GM12872 (cell line): ENCODE measurements around the gene MAP3K6.
A peak's percentile ranks its signal among the peaks of the same experiment; 100 is the strongest.

Experiments used
- TF ChIP-seq, protein P1 (sequence below): IDR thresholded peaks from 3 replicates; pipeline ENCODE4 v1.5.1; 2011; ENCODE audit warnings: low read depth, mild to moderate bottlenecking, low read length, moderate library complexity; ENCODE audit not compliant: insufficient read depth

Gene MAP3K6

DNA sequence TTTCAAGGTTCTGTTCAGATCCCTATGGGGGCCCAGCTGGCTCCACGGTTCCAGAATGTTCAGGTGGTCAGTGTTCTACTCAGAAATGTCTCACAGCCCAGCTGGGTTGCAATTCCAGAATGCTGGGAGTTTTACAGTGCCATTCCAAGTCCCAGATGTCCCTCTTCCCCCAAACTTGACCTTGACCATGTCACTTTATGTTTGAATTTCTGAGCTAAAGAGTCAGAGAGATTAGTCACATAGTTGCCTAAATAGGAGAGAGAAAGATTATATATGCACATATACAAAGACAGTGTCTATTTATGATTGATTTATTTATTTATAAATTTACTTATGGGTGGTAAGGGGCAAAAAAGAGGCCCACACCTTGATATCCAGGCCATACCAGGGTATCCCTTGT is 28.2 kb upstream of the MAP3K6 start:
- TF ChIP-seq, protein P1, sequence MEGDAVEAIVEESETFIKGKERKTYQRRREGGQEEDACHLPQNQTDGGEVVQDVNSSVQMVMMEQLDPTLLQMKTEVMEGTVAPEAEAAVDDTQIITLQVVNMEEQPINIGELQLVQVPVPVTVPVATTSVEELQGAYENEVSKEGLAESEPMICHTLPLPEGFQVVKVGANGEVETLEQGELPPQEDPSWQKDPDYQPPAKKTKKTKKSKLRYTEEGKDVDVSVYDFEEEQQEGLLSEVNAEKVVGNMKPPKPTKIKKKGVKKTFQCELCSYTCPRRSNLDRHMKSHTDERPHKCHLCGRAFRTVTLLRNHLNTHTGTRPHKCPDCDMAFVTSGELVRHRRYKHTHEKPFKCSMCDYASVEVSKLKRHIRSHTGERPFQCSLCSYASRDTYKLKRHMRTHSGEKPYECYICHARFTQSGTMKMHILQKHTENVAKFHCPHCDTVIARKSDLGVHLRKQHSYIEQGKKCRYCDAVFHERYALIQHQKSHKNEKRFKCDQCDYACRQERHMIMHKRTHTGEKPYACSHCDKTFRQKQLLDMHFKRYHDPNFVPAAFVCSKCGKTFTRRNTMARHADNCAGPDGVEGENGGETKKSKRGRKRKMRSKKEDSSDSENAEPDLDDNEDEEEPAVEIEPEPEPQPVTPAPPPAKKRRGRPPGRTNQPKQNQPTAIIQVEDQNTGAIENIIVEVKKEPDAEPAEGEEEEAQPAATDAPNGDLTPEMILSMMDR = no peak

DNA sequence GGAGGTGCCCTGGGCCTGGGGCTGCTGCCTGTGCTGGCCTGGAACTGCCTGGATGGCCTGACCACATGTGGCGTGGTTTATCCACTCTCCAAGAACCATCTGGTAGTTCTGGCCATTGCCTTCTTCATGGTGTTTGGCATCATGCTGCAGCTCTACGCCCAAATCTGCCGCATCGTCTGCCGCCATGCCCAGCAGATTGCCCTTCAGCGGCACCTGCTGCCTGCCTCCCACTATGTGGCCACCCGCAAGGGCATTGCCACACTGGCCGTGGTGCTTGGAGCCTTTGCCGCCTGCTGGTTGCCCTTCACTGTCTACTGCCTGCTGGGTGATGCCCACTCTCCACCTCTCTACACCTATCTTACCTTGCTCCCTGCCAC is 27.5 kb upstream of the MAP3K6 start:
- TF ChIP-seq, protein P1 = no peak

DNA sequence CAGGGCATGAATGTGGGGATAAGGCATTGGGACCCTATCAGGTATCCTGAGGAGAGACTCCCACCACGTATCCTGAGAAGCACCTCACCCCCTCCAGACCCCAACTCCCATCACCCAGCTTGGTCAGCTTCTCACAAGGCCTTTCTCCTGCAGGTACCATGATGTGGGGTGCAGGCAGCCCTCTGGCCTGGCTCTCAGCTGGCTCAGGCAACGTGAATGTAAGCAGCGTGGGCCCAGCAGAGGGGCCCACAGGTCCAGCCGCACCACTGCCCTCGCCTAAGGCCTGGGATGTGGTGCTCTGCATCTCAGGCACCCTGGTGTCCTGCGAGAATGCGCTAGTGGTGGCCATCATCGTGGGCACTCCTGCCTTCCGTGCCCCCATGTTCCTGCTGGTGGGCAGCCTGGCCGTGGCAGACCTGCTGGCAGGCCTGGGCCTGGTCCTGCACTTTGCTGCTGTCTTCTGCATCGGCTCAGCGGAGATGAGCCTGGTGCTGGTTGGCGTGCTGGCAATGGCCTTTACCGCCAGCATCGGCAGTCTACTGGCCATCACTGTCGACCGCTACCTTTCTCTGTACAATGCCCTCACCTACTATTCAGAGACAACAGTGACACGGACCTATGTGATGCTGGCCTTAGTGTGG is 27.0 kb upstream of the MAP3K6 start:
- TF ChIP-seq, protein P1 = no peak

DNA sequence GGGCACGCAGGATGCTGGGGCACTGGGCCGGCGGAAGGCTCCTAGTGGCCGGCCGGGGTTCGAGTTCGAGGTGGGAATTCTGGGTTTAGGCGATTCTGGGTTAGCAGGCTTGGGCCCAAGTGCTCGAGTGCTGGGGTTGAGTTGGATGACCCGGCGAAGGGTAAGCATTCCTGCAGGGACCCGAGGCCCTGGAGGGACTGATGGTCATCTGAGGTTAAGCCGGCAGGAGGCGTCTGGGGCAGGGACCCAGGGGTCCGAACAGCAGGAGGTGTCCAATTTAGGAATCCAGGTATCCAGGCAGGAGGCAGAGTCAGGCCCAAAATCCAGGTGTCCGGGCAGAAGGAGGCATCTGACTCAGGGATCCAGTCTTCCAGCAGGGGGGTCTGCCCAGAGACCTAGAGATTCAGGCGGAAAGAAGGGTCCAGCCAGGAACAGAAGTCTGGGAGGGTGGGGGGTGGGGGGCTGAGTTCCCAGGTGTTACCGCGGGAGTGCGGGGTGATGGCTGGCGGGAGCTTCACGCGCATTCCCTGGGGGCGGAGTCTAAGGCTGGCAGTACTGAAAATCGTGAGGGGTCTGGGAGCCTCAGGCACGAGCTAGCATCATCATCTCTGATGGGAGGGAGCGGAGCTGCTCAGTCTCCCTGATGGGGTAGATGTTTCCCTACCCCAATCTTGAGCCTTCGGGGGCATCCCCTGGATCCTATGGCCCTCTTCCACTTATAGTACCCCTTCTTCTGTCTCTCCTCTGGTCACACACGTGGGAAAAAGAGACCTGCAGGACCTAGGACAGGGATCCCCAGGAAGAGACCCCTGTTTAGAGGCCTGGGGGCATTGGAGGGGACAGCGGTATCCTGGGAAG is 26.2 kb upstream of the MAP3K6 start:
- TF ChIP-seq, protein P1 = peak; percentile 46

DNA sequence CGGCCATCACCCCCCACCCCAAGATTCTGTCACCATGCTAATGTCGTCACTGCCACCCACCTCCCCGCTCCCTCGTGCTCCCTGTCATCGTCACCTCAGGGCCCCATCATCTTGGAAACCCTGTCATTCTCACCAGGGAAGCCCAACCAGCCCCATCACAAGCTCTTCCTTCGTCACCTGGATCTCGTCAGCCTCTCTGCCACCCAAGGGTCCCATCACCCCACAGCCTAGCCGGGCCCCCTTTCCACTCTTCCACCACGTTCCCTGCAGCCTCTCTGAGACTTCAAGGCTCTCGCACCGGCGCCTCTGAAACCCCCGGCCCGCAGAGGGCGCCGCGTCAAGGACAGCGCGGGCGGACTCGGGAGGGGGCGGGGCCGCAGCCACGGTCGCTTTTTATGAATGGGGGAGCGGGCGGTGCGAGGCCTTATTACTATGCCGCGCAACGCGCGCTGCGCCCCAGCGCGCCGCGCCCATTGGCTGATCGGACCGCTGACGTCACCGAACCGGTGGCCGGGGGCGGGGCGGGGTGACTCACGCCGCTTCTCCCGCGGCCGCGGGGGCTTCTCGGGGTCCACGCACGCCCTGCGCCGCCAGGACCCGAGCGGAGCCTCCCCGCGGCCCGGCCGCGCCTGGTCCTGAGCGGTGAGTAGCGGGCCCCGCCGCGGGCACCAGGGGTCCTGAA is 25.5 kb upstream of the MAP3K6 start, which contains the start of gene GPR3:
GPR3 (plus strand) TSS at position 527 of the 682 bp plus-strand sequence. CDS start 1,177 bp downstream, outside the sequence.
- TF ChIP-seq, protein P1 = peak; percentile 48

DNA sequence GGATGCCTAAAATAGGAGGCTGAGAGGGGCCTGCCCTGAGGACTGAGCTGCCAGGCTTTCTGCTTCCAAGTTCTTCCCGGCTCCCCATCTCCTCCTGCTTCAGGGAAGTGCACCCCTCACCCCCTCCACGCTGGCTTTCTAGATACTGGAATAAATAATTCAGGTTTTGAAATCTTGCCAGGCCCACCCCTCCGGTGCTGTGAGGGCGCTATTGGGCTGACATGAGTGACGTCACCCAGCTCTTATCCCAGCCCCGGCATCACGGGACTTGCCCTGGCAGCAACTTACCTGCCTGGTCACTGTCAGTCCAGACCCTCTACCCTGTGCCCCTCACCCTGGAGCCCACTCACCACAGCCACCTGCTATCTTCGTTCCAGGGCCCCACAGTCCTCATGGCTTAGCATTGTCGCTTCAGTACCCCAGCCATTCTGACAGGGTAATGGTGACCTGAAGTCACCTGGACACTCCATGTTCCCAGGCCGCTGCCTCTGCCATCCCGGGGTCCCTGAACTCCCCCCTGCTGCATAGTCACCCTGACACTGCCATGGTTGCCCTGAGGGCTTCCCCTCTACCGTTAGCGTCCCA is 24.8 kb upstream of the MAP3K6 start:
- TF ChIP-seq, protein P1 = no peak
